Mesodermal cell (in vitro differentiated cells): ENCODE results near the gene FAM180B.

Experiments
- H3K27ac ChIP-seq: 2 replicates; pipeline ENCODE4 v1.7.0; 2013; ENCODE audit warnings: mild to moderate bottlenecking, low read depth, low read length, moderate library complexity; ENCODE audit not compliant: severe bottlenecking
- H3K36me3 ChIP-seq: 2 replicates; pipeline ENCODE4 v1.7.1; 2013; ENCODE audit warnings: mild to moderate bottlenecking, low read length, moderate library complexity; ENCODE audit not compliant: control insufficient read depth, insufficient read depth
- H3K4me1 ChIP-seq: one replicate; pipeline ENCODE4 v1.7.1; 2013; ENCODE audit warnings: mild to moderate bottlenecking, low read length; ENCODE audit not compliant: insufficient read depth, control insufficient read depth, poor library complexity, severe bottlenecking
- H3K4me3 ChIP-seq: 2 replicates; pipeline ENCODE4 v1.7.0; 2013; ENCODE audit warnings: low read length, control low read depth, mild to moderate bottlenecking; ENCODE audit not compliant: insufficient read depth, poor library complexity, severe bottlenecking; ENCODE audit errors: extremely low read depth
- H3K9me3 ChIP-seq: 2 replicates; pipeline ENCODE4 v1.7.1; 2013; ENCODE audit warnings: mild to moderate bottlenecking, low read length, moderate library complexity; ENCODE audit not compliant: control insufficient read depth
- WGBS, 2 experiments: methylation state at CpG; one replicate each; pipeline ENCODE4 v1.1.5; 2013; ENCODE audit warnings: missing lambda C conversion rate in 2 of 2; ENCODE audit not compliant: insufficient coverage in 2 of 2; 5-methylcytosine and 5-hydroxymethylcytosine counted together

FAM180B gene

GRCh38 chr11:47587723-47588326 is 1.3 kb downstream of the FAM180B start:
- Histone ChIP-seq H3K4me1 (no peaks in the 10 kb centered on the region), H3K36me3 (peaks cover 26% of the 10 kb centered on the region), H3K27ac (no peak overlapping the region), H3K4me3 (no peak overlapping the region), H3K9me3 (no peaks in the 10 kb centered on the region)
- WGBS, 2 experiments, result 92 to 94% methylated on average over 11 to 12 of the region's 14 CpGs

- no peaks in the 10 kb centered on the region for H3K9me3 ChIP-seq
- H3K4me1 ChIP-seq, result peaks cover 5% of the 10 kb centered on the region
- no peak overlapping the region for H3K27ac ChIP-seq
- peaks cover 13% of the 10 kb centered on the region for H3K36me3 ChIP-seq
- no peak overlapping the region for H3K4me3 ChIP-seq
- WGBS, 2 experiments, result 89 to 96% methylated on average over 6 to 7 of the region's 11 CpGs
These were observed 2.6 kb downstream of the FAM180B start for GRCh38 chr11:47589118-47589517.

GRCh38 chr11:47589584-47589976 is 3.1 kb downstream of the FAM180B start:
- H3K27ac ChIP-seq, result no peak overlapping the region
- 95 to 98% methylated on average over 48 to 51 of the region's 51 CpGs for WGBS, 2 experiments
- no peaks in the 10 kb centered on the region for H3K9me3 ChIP-seq
- no peak overlapping the region for H3K4me3 ChIP-seq
- peaks cover 9% of the 10 kb centered on the region for H3K36me3 ChIP-seq
- peaks cover 5% of the 10 kb centered on the region for H3K4me1 ChIP-seq

- Histone ChIP-seq H3K4me1 (peaks cover 5% of the 10 kb centered on the region), H3K27ac (no peak overlapping the region), H3K36me3 (peaks cover 3% of the 10 kb centered on the region), H3K4me3 (no peak overlapping the region), H3K9me3 (no peaks in the 10 kb centered on the region)
- WGBS, 2 experiments, result 97 to 98% methylated on average over 104 to 121 of the region's 122 CpGs
These were observed 3.7 kb downstream of the FAM180B start for GRCh38 chr11:47589977-47590861.

GRCh38 chr11:47591764-47592163 is 5.3 kb downstream of the FAM180B start:
- no peaks in the 10 kb centered on the region for H3K36me3 ChIP-seq
- WGBS, 2 experiments, result 51 to 56% methylated on average over 6 to 7 of the region's 7 CpGs
- H3K4me3 ChIP-seq, result no peak overlapping the region
- H3K4me1 ChIP-seq, result peaks cover 5% of the 10 kb centered on the region
- peak overlapping the region; percentile 45 for H3K27ac ChIP-seq
- H3K9me3 ChIP-seq, result no peaks in the 10 kb centered on the region

- H3K9me3 ChIP-seq, result no peaks in the 10 kb centered on the region
- H3K4me3 ChIP-seq, result no peak overlapping the region
- H3K4me1 ChIP-seq, result peaks cover 5% of the 10 kb centered on the region
- 79 to 91% methylated on average over 4 of the region's 4 CpGs for WGBS, 2 experiments
- no peaks in the 10 kb centered on the region for H3K36me3 ChIP-seq
- no peak overlapping the region for H3K27ac ChIP-seq
These were observed 5.8 kb downstream of the FAM180B start for GRCh38 chr11:47592251-47592650.

- WGBS, 2 experiments, result 88 to 90% methylated on average over 2 of the region's 2 CpGs
- H3K27ac ChIP-seq, result no peak overlapping the region
- peaks cover 5% of the 10 kb centered on the region for H3K4me1 ChIP-seq
- H3K36me3 ChIP-seq, result no peaks in the 10 kb centered on the region
- H3K4me3 ChIP-seq, result no peak overlapping the region
- H3K9me3 ChIP-seq, result no peaks in the 10 kb centered on the region
These were observed 6.5 kb downstream of the FAM180B start for GRCh38 chr11:47592970-47593369.

GRCh38 chr11:47593492-47593933 is 7.0 kb downstream of the FAM180B start:
- Histone ChIP-seq H3K27ac (no peak overlapping the region), H3K4me3 (peak overlapping the region; percentile 42), H3K9me3 (no peaks in the 10 kb centered on the region), H3K4me1 (peaks cover 5% of the 10 kb centered on the region), H3K36me3 (no peaks in the 10 kb centered on the region)
- WGBS, 2 experiments, result 0 to 7% methylated on average over 3 to 4 of the region's 6 CpGs

GRCh38 chr11:47593934-47594855 is 7.7 kb downstream of the FAM180B start, which contains the start of gene C1QTNF4:
Gene C1QTNF4 (minus strand): TSS chr11:47594411. CDS start chr11:47590810, 3,601 bp downstream.
- Histone ChIP-seq H3K36me3 (no peaks in the 10 kb centered on the region), H3K9me3 (no peaks in the 10 kb centered on the region), H3K4me3 (peak within 1 kb of the TSS; percentile 42), H3K4me1 (peaks cover 5% of the 10 kb centered on the region), H3K27ac (no peak within 1 kb of the TSS)
- 4% methylated on average over 28 to 34 of the region's 48 CpGs for WGBS, 2 experiments

- WGBS, 2 experiments, result 58 to 88% methylated on average over 5 to 6 of the region's 7 CpGs
- H3K4me3 ChIP-seq, result no peak overlapping the region
- peaks cover 5% of the 10 kb centered on the region for H3K4me1 ChIP-seq
- no peak overlapping the region for H3K27ac ChIP-seq
- H3K9me3 ChIP-seq, result no peaks in the 10 kb centered on the region
- H3K36me3 ChIP-seq, result no peaks in the 10 kb centered on the region
These were observed 8.6 kb downstream of the FAM180B start for GRCh38 chr11:47595029-47595428.
